Measurements from ENCODE around the gene SLC39A8.

The SLC39A8 gene

GRCh38 chr4:102318526-102318925 is 26.8 kb downstream of the SLC39A8 start:
- Histone ChIP-seq H3K36me3 (ENCODE audit: control insufficient read depth, low read length) (peaks cover 24% of the 10 kb centered on the region), H3K27me3 (ENCODE audit: control insufficient read depth, low read length) (no peaks in the 10 kb centered on the region), H3K4me2 (ENCODE audit: low read length) (no peak overlapping the region), H4K20me1 (ENCODE audit: control insufficient read depth, insufficient read depth, low read depth, low read length) (no peaks in the 10 kb centered on the region), H3K9me3 (ENCODE audit: control insufficient read depth, insufficient read depth, low read length) (no peaks in the 10 kb centered on the region), H3K9me2 (replicated peaks; ENCODE audit: control insufficient read depth, low read length) (no peaks in the 10 kb centered on the region), H3F3A (ENCODE audit: control insufficient read depth, insufficient read depth) (no peaks in the 10 kb centered on the region), H3K27ac (ENCODE audit: low read depth, low read length) (no peak overlapping the region), H3K4me1 (ENCODE audit: control insufficient read depth, low read length) (peaks cover 38% of the 10 kb centered on the region), H3K4me3 (ENCODE audit: low read length) (no peak overlapping the region), H3K79me2 (ENCODE audit: control insufficient read depth, low read length) (peaks cover 66% of the 10 kb centered on the region)
- TF ChIP-seq, protein P1, sequence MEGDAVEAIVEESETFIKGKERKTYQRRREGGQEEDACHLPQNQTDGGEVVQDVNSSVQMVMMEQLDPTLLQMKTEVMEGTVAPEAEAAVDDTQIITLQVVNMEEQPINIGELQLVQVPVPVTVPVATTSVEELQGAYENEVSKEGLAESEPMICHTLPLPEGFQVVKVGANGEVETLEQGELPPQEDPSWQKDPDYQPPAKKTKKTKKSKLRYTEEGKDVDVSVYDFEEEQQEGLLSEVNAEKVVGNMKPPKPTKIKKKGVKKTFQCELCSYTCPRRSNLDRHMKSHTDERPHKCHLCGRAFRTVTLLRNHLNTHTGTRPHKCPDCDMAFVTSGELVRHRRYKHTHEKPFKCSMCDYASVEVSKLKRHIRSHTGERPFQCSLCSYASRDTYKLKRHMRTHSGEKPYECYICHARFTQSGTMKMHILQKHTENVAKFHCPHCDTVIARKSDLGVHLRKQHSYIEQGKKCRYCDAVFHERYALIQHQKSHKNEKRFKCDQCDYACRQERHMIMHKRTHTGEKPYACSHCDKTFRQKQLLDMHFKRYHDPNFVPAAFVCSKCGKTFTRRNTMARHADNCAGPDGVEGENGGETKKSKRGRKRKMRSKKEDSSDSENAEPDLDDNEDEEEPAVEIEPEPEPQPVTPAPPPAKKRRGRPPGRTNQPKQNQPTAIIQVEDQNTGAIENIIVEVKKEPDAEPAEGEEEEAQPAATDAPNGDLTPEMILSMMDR (IDR thresholded peaks at IDR 0.05; ENCODE audit: low read depth, low read length, poor library complexity, severe bottlenecking), result no peak
- no peak for TF ChIP-seq EZH2phosphoT487 (IDR thresholded peaks at IDR 0.05; ENCODE audit: borderline replicate concordance, low read length)

- TF ChIP-seq, protein P1 (IDR thresholded peaks at IDR 0.05; ENCODE audit: low read depth, low read length, poor library complexity, severe bottlenecking), result no peak
- no peak for TF ChIP-seq EZH2phosphoT487 (IDR thresholded peaks at IDR 0.05; ENCODE audit: borderline replicate concordance, low read length)
- Histone ChIP-seq H4K20me1 (ENCODE audit: control insufficient read depth, insufficient read depth, low read depth, low read length) (no peaks in the 10 kb centered on the region), H3K79me2 (ENCODE audit: control insufficient read depth, low read length) (peaks cover 62% of the 10 kb centered on the region), H3K4me1 (ENCODE audit: control insufficient read depth, low read length) (peaks cover 35% of the 10 kb centered on the region), H3F3A (ENCODE audit: control insufficient read depth, insufficient read depth) (no peaks in the 10 kb centered on the region), H3K4me3 (ENCODE audit: low read length) (no peak overlapping the region), H3K27me3 (ENCODE audit: control insufficient read depth, low read length) (no peaks in the 10 kb centered on the region), H3K36me3 (ENCODE audit: control insufficient read depth, low read length) (peaks cover 23% of the 10 kb centered on the region), H3K9me2 (replicated peaks; ENCODE audit: control insufficient read depth, low read length) (no peaks in the 10 kb centered on the region), H3K4me2 (ENCODE audit: low read length) (no peak overlapping the region), H3K9me3 (ENCODE audit: control insufficient read depth, insufficient read depth, low read length) (no peaks in the 10 kb centered on the region), H3K27ac (ENCODE audit: low read depth, low read length) (no peak overlapping the region)
Observed at GRCh38 chr4:102318105-102318504, 27.2 kb downstream of the SLC39A8 start.

GRCh38 chr4:102317459-102317858 is 27.8 kb downstream of the SLC39A8 start:
- no peaks in the 10 kb centered on the region for H3K9me3 ChIP-seq (ENCODE audit: control insufficient read depth, insufficient read depth, low read length)
- no peak overlapping the region for H3K27ac ChIP-seq (ENCODE audit: low read depth, low read length)
- no peak overlapping the region for H3K4me2 ChIP-seq (ENCODE audit: low read length)
- H3K9me2 ChIP-seq (replicated peaks; ENCODE audit: control insufficient read depth, low read length), result no peaks in the 10 kb centered on the region
- no peaks in the 10 kb centered on the region for H4K20me1 ChIP-seq (ENCODE audit: control insufficient read depth, insufficient read depth, low read depth, low read length)
- H3K27me3 ChIP-seq (ENCODE audit: control insufficient read depth, low read length), result no peaks in the 10 kb centered on the region
- peaks cover 28% of the 10 kb centered on the region for H3K4me1 ChIP-seq (ENCODE audit: control insufficient read depth, low read length)
- TF ChIP-seq, protein P1 (IDR thresholded peaks at IDR 0.05; ENCODE audit: low read depth, low read length, poor library complexity, severe bottlenecking), result no peak
- TF ChIP-seq EZH2phosphoT487 (IDR thresholded peaks at IDR 0.05; ENCODE audit: borderline replicate concordance, low read length), result no peak
- peaks cover 55% of the 10 kb centered on the region for H3K79me2 ChIP-seq (ENCODE audit: control insufficient read depth, low read length)
- no peak overlapping the region for H3K4me3 ChIP-seq (ENCODE audit: low read length)
- no peaks in the 10 kb centered on the region for H3F3A ChIP-seq (ENCODE audit: control insufficient read depth, insufficient read depth)
- peaks cover 20% of the 10 kb centered on the region for H3K36me3 ChIP-seq (ENCODE audit: control insufficient read depth, low read length)

All from DOHH2 (cell line).